ENCODE measurements around the gene IDI1.
"Not testable (repeated sequence)": the region's sequence is repeated elsewhere in the genome, so short reads cannot be mapped to it uniquely, and the experiment has no call there.

The IDI1 gene

GRCh38 chr10:1033601-1034000, 15.3 kb downstream of the IDI1 start:
- no peak for DNase-seq

- DNase-seq, result no peak
Observed at GRCh38 chr10:1029838-1030237, 19.1 kb downstream of the IDI1 start.

- DNase-seq, result no peak
Observed at GRCh38 chr10:1026578-1026977, 22.3 kb downstream of the IDI1 start.

- DNase-seq, result no peak
Observed at GRCh38 chr10:1025683-1026082, 23.2 kb downstream of the IDI1 start, which contains the start of gene IDI2. TSS of gene IDI2 (minus strand) at chr10:1025859. CDS start at chr10:1024723, 1,136 bp downstream.

- no peak for DNase-seq
Observed at GRCh38 chr10:1024103-1024502, 24.8 kb downstream of the IDI1 start.

- DNase-seq, result no peak
Observed at GRCh38 chr10:1022413-1022812, 26.5 kb downstream of the IDI1 start.

- no peak for DNase-seq
Observed at GRCh38 chr10:1020958-1021357, 28.0 kb downstream of the IDI1 start.

GRCh38 chr10:1020460-1020859, 28.5 kb downstream of the IDI1 start:
- DNase-seq, result no peak

GRCh38 chr10:1019362-1019761, 29.6 kb downstream of the IDI1 start:
- DNase-seq, result no peak

GRCh38 chr10:1015688-1016087, 33.2 kb downstream of the IDI1 start:
- no peak for DNase-seq

- DNase-seq, result no peak
Observed at GRCh38 chr10:1011696-1012095, 37.2 kb downstream of the IDI1 start.

GRCh38 chr10:1010703-1011102, 38.2 kb downstream of the IDI1 start:
- no peak for DNase-seq

GRCh38 chr10:1009947-1010346, 39.0 kb downstream of the IDI1 start:
- not testable (repeated sequence) for DNase-seq

- DNase-seq, result no peak
Observed at GRCh38 chr10:1009071-1009494, 39.8 kb downstream of the IDI1 start.

GRCh38 chr10:1007583-1007982, 41.3 kb downstream of the IDI1 start:
- DNase-seq, result no peak

- DNase-seq, result no peak
Observed at GRCh38 chr10:1006573-1006972, 42.3 kb downstream of the IDI1 start.

GRCh38 chr10:1003884-1004670, 44.8 kb downstream of the IDI1 start:
- DNase-seq, result no peak

- no peak for DNase-seq
Observed at GRCh38 chr10:1002425-1003006, 46.4 kb downstream of the IDI1 start.

- DNase-seq, result no peak
Observed at GRCh38 chr10:997266-998022, 51.5 kb downstream of the IDI1 start.

GRCh38 chr10:996031-996430, 52.9 kb downstream of the IDI1 start:
- no peak for DNase-seq

- DNase-seq, result no peak
Observed at GRCh38 chr10:995559-995926, 53.4 kb downstream of the IDI1 start.

GRCh38 chr10:994836-995558, 53.9 kb downstream of the IDI1 start:
- DNase-seq, result no peak

- DNase-seq, result no peak
Observed at GRCh38 chr10:992871-993270, 56.0 kb downstream of the IDI1 start.
